Upper lobe of left lung (tissue), 4 donors: ENCODE data around the gene APBB2.

Experiments used
- EP300 ChIP-seq, 4 donors: sonication (generic); formaldehyde crosslinking; IDR thresholded peaks; one replicate each; pipeline ENCODE4 v1.5.1; 2017; ENCODE audit warnings: antibody characterized with exemption in 4 of 4, control low read depth in 2 of 4
- POLR2A ChIP-seq, 4 donors: fragments of 450-650 bp; IDR thresholded peaks; one replicate each; pipeline ENCODE4 v1.5.1; 2016 to 2017; ENCODE audit warnings: antibody characterized with exemption in 4 of 4, mild to moderate bottlenecking in 2 of 4
- TF ChIP-seq, protein P1 (sequence below), 6 experiments: fragments of 450-650 bp in 4 of 6; fragments of 200-600 bp in 2 of 6; sonication (generic) in 2 of 6; IDR thresholded peaks; one replicate each; pipeline ENCODE4 v1.5.1; 2016 to 2019; ENCODE audit warnings: antibody characterized with exemption in 6 of 6

DNA sequence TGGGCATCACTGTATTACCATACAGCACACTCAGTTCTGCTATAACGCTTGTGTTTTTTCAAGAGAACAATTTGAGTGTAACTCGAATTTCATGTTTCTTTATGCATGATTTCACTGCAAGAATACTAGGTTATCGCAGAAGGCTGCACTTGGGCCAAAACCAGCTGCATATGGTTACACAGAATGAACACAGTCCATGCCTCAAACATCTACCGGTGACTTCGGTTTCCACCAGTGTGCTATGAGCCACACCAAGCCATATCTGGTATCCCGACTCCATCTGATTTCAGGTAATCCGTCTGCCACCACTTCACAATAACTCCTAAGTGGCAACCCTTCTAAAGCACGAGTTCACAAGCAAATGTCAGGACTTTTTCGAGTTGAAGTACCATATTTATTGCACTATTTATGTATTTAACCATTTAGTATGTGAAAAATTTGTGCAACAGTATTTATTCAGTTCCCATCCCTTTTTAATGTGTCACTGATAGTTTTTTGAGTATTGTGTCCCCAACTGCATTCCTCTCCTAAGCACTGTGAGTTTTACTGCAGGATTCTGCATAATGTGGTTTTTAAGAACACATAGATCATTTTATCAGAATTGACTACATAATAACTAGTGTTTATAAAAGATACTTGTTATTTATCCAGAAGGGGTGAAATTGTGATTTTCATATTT, 111.8 kb downstream of the APBB2 start:
- TF ChIP-seq, protein P1, sequence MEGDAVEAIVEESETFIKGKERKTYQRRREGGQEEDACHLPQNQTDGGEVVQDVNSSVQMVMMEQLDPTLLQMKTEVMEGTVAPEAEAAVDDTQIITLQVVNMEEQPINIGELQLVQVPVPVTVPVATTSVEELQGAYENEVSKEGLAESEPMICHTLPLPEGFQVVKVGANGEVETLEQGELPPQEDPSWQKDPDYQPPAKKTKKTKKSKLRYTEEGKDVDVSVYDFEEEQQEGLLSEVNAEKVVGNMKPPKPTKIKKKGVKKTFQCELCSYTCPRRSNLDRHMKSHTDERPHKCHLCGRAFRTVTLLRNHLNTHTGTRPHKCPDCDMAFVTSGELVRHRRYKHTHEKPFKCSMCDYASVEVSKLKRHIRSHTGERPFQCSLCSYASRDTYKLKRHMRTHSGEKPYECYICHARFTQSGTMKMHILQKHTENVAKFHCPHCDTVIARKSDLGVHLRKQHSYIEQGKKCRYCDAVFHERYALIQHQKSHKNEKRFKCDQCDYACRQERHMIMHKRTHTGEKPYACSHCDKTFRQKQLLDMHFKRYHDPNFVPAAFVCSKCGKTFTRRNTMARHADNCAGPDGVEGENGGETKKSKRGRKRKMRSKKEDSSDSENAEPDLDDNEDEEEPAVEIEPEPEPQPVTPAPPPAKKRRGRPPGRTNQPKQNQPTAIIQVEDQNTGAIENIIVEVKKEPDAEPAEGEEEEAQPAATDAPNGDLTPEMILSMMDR (IDR thresholded peaks at IDR 0.05) = no peak
- TF ChIP-seq EP300 (IDR thresholded peaks at IDR 0.05) = no peak
- TF ChIP-seq POLR2A (IDR thresholded peaks at IDR 0.05) = no peak
